GM18517 (cell line): ENCODE measurements around the gene SPESP1.

ENCODE experiments used
- ATAC-seq: cut with Tn5 transposase; IDR thresholded peaks from one replicate; pipeline ENCODE4 v1.9.1; 2021; ENCODE audit warnings: mild to moderate bottlenecking, moderate library complexity; ENCODE audit not compliant: unreplicated experiment

SPESP1 gene

DNA sequence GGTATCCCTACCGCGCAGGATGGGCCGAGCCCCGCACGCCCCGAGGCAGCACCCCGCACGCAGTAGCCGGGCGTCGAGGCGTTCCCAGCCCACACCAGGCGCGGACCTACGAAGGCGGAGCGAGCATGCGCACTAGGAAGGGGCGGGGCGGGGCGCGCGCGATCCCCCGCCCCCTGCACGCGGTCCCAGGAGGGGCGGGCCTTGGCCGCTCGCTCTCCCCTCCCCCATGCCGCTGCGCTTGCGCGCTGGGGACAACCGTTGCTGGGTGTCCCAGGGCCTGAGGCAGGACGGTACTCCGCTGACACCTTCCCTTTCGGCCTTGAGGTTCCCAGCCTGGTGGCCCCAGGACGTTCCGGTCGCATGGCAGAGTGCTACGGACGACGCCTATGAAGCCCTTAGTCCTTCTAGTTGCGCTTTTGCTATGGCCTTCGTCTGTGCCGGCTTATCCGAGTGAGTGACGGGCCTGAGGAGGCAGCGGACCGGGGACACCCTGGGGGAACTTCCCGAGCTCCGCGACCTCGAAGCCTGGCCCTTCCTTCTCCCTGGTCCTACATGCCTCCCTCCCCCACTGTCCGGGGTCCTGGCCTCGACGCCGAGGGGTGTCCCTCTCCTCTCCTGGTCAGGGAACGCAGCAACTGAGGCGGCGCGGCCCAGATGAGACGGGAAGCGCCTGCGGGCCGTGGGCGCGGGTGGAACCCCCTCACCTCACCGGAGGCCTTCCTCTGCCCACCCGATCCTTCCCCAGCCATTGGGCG, at the start of gene SPESP1:
Gene SPESP1 (plus strand): TSS at position 258 of the 755 bp plus-strand sequence. CDS start 129 bp downstream, at position 387.
- ATAC-seq = no peak

DNA sequence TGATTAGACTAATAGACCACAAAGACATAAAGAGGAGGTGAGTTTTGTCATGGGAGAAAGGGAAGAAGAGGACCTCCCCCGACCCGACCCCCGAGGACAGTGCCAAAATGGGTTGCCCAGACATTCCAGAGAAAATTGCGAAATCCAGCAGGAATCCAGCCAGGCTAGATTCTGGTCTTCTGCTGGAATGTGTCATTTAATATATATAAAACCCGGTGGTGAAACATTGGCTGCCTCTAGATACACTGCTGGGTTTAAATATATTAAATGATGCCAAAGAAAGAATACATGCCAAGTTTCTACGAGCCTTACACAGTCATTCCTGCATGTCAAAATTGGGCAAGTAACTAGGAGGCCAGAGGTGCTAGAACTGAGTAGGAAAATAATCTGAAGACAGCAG, 45.3 kb upstream of the SPESP1 start:
- ATAC-seq = no peak

GRCh38 chr15:68887120-68887519, 43.2 kb upstream of the SPESP1 start:
- ATAC-seq = no peak

DNA sequence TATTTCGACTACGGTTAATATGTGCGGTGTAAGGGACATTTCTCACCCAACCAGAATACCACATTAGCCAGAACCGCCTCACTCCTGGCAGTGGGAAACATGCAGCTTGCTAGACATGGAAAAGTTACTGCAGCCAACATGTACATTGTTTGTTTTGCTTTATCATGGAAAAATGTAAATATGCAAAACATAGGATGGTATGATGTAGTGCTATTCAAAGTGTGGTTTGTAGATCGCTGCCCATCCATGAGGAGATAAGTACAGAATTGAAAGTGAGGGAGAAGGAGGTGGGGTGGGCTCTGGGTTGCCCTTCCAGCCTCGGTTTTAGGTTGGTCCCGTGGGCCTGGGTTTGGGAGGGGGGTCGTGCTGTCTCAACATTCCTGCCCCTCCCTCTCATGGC, 42.5 kb upstream of the SPESP1 start:
- ATAC-seq = no peak

GRCh38 chr15:68888419-68888818, 41.9 kb upstream of the SPESP1 start:
- ATAC-seq = no peak

DNA sequence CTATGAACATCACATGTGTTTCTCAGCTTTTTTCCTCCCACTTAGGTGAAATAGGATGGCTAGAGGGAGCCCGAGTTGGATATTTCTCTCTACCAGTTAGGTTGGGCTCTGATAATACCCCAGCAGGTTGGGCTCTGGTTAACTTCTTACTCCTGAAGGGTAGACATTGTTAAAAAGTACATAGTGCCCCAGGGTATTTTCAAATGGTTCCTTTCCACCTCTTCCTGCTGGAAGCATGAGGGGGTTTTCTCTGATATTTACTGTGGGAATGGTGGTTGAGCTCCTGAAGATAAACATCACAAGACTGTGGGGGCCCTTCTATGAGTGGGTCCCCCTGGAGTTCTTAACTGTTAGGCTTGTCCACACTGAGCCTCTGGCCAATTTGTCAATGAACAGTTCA, 36.1 kb upstream of the SPESP1 start:
- no peak for ATAC-seq

DNA sequence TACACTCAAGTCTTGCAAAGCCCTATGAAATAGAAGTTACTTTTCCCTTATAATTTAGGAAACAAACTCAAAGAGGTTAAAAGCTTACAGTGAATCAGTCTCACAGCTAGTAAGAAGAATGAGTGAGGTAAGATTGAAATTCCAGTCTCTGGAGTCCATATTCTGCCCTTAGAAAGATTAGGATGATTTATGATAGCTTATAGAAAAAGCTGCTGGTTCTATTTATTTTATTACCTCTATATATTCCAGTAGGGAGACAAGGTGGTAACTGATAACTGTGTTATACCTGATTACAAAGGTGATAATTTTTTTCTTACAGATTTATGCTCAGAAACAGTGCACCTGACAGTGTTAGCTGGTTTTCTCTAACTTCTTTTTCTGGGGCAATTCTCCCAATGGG, 34.1 kb upstream of the SPESP1 start:
- ATAC-seq = no peak

DNA sequence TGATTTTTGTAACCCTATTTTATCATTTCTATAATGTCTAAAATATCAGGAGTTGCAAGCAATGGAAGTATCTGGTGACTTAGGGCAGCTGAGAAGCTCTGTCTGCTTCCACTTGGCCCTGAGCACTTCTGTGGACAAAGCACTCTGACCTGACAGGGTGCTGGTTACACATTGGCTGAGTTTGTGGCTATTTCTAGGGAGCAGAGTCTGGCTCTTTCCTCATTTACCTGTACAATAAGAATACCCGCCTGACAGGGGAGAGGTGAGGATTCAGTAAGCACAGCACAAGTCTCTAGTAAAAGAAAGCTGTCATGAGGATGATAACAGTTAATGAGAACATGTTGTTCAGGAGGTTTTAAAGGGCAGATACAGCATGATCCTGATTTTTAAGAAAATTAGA, 33.3 kb upstream of the SPESP1 start:
- ATAC-seq = no peak

GRCh38 chr15:68900027-68900426, 30.3 kb upstream of the SPESP1 start:
- no peak for ATAC-seq

DNA sequence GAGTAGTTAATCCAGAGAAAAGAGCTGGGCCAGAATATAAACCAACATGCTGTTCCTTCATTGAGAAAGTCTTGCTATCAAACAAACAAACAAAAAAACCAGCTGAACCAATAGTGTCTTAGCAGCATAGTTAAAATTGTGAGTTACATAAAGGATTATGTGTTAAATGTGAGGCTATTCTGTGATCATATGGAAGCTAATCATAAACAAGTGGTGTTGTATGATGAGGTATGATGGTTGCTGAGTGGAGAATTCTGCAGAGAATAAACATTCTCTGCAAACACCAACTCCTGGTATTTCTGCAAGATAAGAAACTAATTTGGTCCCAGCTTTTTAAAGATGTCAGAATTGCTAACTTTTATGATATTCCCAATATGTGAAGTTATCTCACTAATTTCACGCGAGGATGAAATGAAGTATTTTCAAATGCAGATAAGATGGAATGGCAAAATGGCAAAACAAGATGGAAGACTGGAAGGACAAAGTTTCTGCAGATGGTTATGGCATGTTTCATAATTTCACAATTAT, 22.9 kb upstream of the SPESP1 start:
- ATAC-seq = no peak

- ATAC-seq = no peak
These were observed 20.7 kb upstream of the SPESP1 start for GRCh38 chr15:68909601-68910100.

DNA sequence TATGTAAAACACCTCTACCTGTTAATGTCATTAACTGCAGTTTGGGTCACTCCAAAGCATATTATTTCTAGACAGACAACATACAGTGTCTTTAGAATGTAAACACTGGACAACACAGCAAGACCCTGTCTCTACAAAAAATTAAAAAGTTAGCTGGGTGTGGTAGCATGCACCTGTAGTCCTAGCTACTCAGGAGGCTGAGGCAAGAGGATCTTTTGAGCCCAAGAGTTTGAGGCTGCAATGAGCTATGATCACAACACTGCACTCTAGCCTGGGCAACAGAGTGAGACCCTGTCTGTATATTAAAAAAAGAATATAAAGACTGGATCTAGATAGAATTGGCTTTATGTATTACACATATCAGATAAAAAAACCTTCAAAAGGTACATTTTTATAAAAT, 20.0 kb upstream of the SPESP1 start:
- no peak for ATAC-seq

DNA sequence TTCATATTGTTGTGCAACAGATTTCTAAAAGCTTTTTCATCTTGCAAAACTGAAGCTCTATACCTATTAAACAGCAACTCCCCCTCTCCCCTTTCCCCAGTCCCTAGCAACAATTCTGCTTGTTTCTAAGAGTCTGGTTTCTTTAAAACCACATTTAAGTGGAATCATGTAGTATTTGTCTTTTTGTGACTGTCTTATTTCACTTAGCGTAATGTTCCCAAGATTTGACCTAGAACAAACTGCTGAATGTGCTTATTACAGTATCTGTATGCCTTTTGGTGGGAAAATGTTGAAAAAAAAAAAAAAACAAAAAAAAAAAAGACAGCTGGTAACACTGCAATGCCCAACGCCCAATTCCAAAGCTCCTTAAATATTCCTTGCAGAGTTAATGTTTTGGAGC, 19.5 kb upstream of the SPESP1 start:
- no peak for ATAC-seq

GRCh38 chr15:68921926-68922325, 8.4 kb upstream of the SPESP1 start:
- ATAC-seq = no peak

GRCh38 chr15:68924866-68925560, 5.3 kb upstream of the SPESP1 start:
- ATAC-seq = no peak

- no peak for ATAC-seq
These were observed 2.7 kb downstream of the SPESP1 start for GRCh38 chr15:68933001-68933400.

- ATAC-seq = no peak
These were observed 4.0 kb downstream of the SPESP1 start for GRCh38 chr15:68934341-68934740.

GRCh38 chr15:68935400-68935937, 5.1 kb downstream of the SPESP1 start:
- no peak for ATAC-seq

DNA sequence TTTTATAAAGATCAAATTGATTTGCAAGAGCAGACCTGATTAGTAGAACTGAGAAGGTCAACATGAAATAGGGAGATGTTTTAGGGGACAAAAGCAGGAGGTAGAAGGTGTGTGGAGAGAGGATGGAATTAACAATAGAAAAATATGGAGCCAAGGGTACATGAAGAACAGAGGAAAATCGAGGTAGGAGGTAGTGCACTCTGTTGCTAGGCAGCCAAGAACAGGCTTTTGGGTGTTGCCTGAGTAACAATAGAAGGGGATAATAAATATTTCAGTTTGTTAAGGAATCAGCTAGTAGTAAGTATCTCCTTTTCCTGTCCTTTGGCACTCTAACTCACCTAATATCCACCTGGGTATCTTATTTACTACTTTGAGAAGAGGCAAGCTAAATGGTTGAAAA, 9.2 kb downstream of the SPESP1 start:
- ATAC-seq = no peak

DNA sequence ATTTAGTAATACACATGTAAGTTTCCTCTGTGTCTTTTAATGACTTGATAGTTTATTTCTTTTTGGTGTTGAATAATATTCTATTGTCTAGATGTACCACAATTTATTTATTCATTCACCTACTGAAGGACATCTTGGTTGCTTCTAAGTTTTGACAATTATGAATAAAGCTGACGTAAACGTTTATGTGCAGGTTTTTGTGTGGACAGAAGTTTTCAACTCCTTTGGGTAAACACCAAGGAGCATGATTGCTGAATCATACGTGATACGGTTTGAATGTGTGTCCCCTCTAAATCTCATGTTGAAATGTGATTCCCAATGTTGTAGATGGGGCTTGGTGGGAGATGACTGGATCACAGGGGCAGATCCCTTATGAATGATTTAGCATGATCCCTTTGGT, 21.5 kb downstream of the SPESP1 start:
- ATAC-seq = no peak

DNA sequence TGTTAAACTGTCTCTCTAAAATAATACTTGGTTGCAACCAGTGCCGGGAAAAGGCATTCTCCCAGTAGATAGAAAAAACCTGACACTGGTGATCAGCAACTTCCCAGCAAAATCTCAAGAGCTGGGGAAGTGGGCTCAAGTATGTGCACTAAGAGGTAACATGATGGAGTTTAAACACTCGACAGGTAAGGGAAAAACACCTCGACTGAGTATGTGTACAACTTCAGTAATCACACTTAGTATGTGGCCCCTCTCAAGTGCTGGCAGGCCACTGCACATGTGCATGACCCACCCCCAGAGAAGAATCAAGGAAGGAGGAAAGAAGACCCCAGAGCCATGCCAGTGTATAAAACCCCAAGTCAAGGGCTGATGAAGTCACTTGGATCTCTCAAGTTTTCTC, 27.4 kb downstream of the SPESP1 start:
- ATAC-seq = no peak

- ATAC-seq = no peak
These were observed 28.3 kb downstream of the SPESP1 start for GRCh38 chr15:68958597-68958996.
